WTC11 (cell line): ENCODE data around the gene DYSF. TPM values are rescaled to one million over a fixed set of nuclear protein-coding genes. Genes with fewer than 3 reads are reported as not detected.

Experiments
- ATAC-seq: fragments of 200-7000 bp; cut with Tn5 transposase; 2 replicates; pipeline ENCODE4 v1.10.0; 2021; ENCODE audit warnings: mild to moderate bottlenecking, moderate library complexity
- CTCF ChIA-PET: fragments of 300-600 bp; sonication (Branson Sonifier 250); formaldehyde crosslinking; loops from one replicate; lab custom pipeline; 2021; ENCODE audit warnings: antibody characterized with exemption; lab: Charles Lee
- POLR2A ChIA-PET: fragments of 350-600 bp; sonication (Branson Sonifier 250); formaldehyde crosslinking; loops from one replicate; lab custom pipeline; 2021; ENCODE audit warnings: antibody characterized with exemption; lab: Charles Lee
- DNase-seq: peaks from one replicate; pipeline ENCODE4 v3.0.0; 2021; ENCODE audit warnings: low spot score
- H3K27ac Mint-ChIP-seq: 2 replicates; pipeline ENCODE4 v1.8.0; 2021; ENCODE audit warnings: mixed read lengths
- H3K27me3 Mint-ChIP-seq: 2 replicates; pipeline ENCODE4 v1.8.0; 2021; ENCODE audit warnings: low read depth, mild to moderate bottlenecking, moderate library complexity, mixed read lengths
- H3K36me3 Mint-ChIP-seq: 2 replicates; pipeline ENCODE4 v1.8.0; 2021; ENCODE audit warnings: mixed read lengths
- H3K4me1 Mint-ChIP-seq: 2 replicates; pipeline ENCODE4 v1.8.0; 2022; ENCODE audit warnings: mixed read lengths
- H3K4me3 Mint-ChIP-seq: 2 replicates; pipeline ENCODE4 v1.8.0; 2021; ENCODE audit warnings: mild to moderate bottlenecking, moderate library complexity, mixed read lengths
- H3K9me3 Mint-ChIP-seq: 2 replicates; pipeline ENCODE4 v1.8.0; 2021; ENCODE audit warnings: mixed read lengths
- ARID4B ChIP-seq: sonication (generic); formaldehyde crosslinking; IDR thresholded peaks from 2 replicates; pipeline ENCODE4 v1.8.0; 2023; ENCODE audit warnings: missing genetic modification reagents, mild to moderate bottlenecking, borderline replicate concordance
- FOXJ3 ChIP-seq: sonication (generic); formaldehyde crosslinking; IDR thresholded peaks from 2 replicates; pipeline ENCODE4 v1.9.0; 2021; ENCODE audit warnings: missing genetic modification reagents, mild to moderate bottlenecking, borderline replicate concordance
- FOXK1 ChIP-seq: sonication (generic); formaldehyde crosslinking; IDR thresholded peaks from 2 replicates; pipeline ENCODE4 v1.8.0; 2022; ENCODE audit warnings: mild to moderate bottlenecking, moderate library complexity, missing genetic modification reagents
- FOXP1 ChIP-seq: sonication (generic); formaldehyde crosslinking; IDR thresholded peaks from 2 replicates; pipeline ENCODE4 v1.8.0; 2022; ENCODE audit warnings: missing genetic modification reagents, mild to moderate bottlenecking, moderate library complexity, borderline replicate concordance
- JUN ChIP-seq: sonication (generic); formaldehyde crosslinking; IDR thresholded peaks from 2 replicates; pipeline ENCODE4 v1.8.0; 2023; ENCODE audit warnings: mild to moderate bottlenecking, missing genetic modification reagents
- NFATC4 ChIP-seq: fragments of 250-450 bp; sonication (Bioruptor Pico); IDR thresholded peaks from 2 replicates; pipeline ENCODE4 v1.9.0; 2021; ENCODE audit warnings: mild to moderate bottlenecking
- NFE2L1 ChIP-seq: sonication (generic); formaldehyde crosslinking; IDR thresholded peaks from 2 replicates; pipeline ENCODE4 v1.8.1; 2023; ENCODE audit warnings: missing genetic modification reagents
- PREB ChIP-seq: sonication (generic); formaldehyde crosslinking; IDR thresholded peaks from 2 replicates; pipeline ENCODE4 v1.8.1; 2022; ENCODE audit warnings: mild to moderate bottlenecking, missing genetic modification reagents, moderate library complexity, borderline replicate concordance
- STAT6 ChIP-seq: sonication (generic); formaldehyde crosslinking; conservative IDR thresholded peaks from 2 replicates; pipeline ENCODE4 v1.8.1; 2023; ENCODE audit warnings: mild to moderate bottlenecking, low read depth, missing genetic modification reagents, moderate library complexity
- TEAD1 ChIP-seq: sonication (generic); formaldehyde crosslinking; IDR thresholded peaks from 2 replicates; pipeline ENCODE4 v1.8.0; 2022; ENCODE audit warnings: mild to moderate bottlenecking, missing genetic modification reagents
- ZMAT4 ChIP-seq: fragments of 250-450 bp; sonication (Bioruptor Pico); IDR thresholded peaks from 2 replicates; pipeline ENCODE4 v1.9.0; 2021; ENCODE audit warnings: mild to moderate bottlenecking
- ZNF121 ChIP-seq: sonication (generic); formaldehyde crosslinking; IDR thresholded peaks from 2 replicates; pipeline ENCODE4 v1.8.0; 2023; ENCODE audit warnings: missing genetic modification reagents
- ZNF425 ChIP-seq: fragments of 250-450 bp; sonication (Bioruptor Pico); conservative IDR thresholded peaks from 2 replicates; pipeline ENCODE4 v1.9.0; 2021; ENCODE audit warnings: mild to moderate bottlenecking
- total RNA-seq: library from RNA; stranded (reverse); gene quantifications from 3 replicates; pipeline ENCODE4 v1.2.3, GENCODE V29; 2021
- TF ChIP-seq, protein P1 (sequence below): sonication (generic); formaldehyde crosslinking; IDR thresholded peaks from 2 replicates; pipeline ENCODE4 v1.8.0; 2023; ENCODE audit warnings: mild to moderate bottlenecking, missing genetic modification reagents
- TF ChIP-seq, protein P2 (sequence below): fragments of 250-450 bp; sonication (Bioruptor Pico); IDR thresholded peaks from 2 replicates; pipeline ENCODE4 v1.9.0; 2021; ENCODE audit warnings: mild to moderate bottlenecking, borderline replicate concordance

Gene DYSF
- total RNA-seq, 1 experiment from 2014 or later, result 14.8 TPM

GRCh38 chr2:71419976-71420375, 33.4 kb upstream of the DYSF start (continued):
- TF ChIP-seq PREB, result no peak
- no peak for TF ChIP-seq ZNF425
- no peak for TF ChIP-seq ARID4B
- TF ChIP-seq STAT6 (CRISPR knock-in tag), result no peak
- TF ChIP-seq NFE2L1 (CRISPR knock-in tag), result no peak

- H3K27me3 Mint-ChIP-seq, result no peaks in the 10 kb centered on the region
- CTCF ChIA-PET, result interaction anchor here (0.5 to 1.3 kb wide), 2 partner anchors 108 to 478 kb away, joined by 3 read pairs; no protein-coding TSS in a partner anchor
- peak overlapping the region; percentile 10 for H3K27ac Mint-ChIP-seq
- H3K9me3 Mint-ChIP-seq, result no peaks in the 10 kb centered on the region
- no peak overlapping the region for H3K4me3 Mint-ChIP-seq
- peaks cover 8% of the 10 kb centered on the region for H3K4me1 Mint-ChIP-seq
- DNase-seq (no peak), ATAC-seq (no peak)
- H3K36me3 Mint-ChIP-seq, result peaks cover 46% of the 10 kb centered on the region
- POLR2A ChIA-PET, result no interaction called here
- no peak for TF ChIP-seq STAT6 (CRISPR knock-in tag)
- TF ChIP-seq, protein P1, sequence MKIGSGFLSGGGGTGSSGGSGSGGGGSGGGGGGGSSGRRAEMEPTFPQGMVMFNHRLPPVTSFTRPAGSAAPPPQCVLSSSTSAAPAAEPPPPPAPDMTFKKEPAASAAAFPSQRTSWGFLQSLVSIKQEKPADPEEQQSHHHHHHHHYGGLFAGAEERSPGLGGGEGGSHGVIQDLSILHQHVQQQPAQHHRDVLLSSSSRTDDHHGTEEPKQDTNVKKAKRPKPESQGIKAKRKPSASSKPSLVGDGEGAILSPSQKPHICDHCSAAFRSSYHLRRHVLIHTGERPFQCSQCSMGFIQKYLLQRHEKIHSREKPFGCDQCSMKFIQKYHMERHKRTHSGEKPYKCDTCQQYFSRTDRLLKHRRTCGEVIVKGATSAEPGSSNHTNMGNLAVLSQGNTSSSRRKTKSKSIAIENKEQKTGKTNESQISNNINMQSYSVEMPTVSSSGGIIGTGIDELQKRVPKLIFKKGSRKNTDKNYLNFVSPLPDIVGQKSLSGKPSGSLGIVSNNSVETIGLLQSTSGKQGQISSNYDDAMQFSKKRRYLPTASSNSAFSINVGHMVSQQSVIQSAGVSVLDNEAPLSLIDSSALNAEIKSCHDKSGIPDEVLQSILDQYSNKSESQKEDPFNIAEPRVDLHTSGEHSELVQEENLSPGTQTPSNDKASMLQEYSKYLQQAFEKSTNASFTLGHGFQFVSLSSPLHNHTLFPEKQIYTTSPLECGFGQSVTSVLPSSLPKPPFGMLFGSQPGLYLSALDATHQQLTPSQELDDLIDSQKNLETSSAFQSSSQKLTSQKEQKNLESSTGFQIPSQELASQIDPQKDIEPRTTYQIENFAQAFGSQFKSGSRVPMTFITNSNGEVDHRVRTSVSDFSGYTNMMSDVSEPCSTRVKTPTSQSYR (CRISPR knock-in tag), result no peak
- TF ChIP-seq, protein P2, sequence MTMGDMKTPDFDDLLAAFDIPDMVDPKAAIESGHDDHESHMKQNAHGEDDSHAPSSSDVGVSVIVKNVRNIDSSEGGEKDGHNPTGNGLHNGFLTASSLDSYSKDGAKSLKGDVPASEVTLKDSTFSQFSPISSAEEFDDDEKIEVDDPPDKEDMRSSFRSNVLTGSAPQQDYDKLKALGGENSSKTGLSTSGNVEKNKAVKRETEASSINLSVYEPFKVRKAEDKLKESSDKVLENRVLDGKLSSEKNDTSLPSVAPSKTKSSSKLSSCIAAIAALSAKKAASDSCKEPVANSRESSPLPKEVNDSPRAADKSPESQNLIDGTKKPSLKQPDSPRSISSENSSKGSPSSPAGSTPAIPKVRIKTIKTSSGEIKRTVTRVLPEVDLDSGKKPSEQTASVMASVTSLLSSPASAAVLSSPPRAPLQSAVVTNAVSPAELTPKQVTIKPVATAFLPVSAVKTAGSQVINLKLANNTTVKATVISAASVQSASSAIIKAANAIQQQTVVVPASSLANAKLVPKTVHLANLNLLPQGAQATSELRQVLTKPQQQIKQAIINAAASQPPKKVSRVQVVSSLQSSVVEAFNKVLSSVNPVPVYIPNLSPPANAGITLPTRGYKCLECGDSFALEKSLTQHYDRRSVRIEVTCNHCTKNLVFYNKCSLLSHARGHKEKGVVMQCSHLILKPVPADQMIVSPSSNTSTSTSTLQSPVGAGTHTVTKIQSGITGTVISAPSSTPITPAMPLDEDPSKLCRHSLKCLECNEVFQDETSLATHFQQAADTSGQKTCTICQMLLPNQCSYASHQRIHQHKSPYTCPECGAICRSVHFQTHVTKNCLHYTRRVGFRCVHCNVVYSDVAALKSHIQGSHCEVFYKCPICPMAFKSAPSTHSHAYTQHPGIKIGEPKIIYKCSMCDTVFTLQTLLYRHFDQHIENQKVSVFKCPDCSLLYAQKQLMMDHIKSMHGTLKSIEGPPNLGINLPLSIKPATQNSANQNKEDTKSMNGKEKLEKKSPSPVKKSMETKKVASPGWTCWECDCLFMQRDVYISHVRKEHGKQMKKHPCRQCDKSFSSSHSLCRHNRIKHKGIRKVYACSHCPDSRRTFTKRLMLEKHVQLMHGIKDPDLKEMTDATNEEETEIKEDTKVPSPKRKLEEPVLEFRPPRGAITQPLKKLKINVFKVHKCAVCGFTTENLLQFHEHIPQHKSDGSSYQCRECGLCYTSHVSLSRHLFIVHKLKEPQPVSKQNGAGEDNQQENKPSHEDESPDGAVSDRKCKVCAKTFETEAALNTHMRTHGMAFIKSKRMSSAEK (CRISPR knock-in tag), result no peak
- TF ChIP-seq TEAD1 (CRISPR knock-in tag), result no peak
- no peak for TF ChIP-seq FOXJ3 (CRISPR knock-in tag)
- no peak for TF ChIP-seq FOXK1
- no peak for TF ChIP-seq JUN (CRISPR knock-in tag)
- no peak for TF ChIP-seq FOXP1 (CRISPR knock-in tag)
- no peak for TF ChIP-seq ZNF121 (CRISPR knock-in tag)
- TF ChIP-seq ZMAT4 (CRISPR knock-in tag), result no peak
- no peak for TF ChIP-seq NFATC4 (CRISPR knock-in tag)
These were observed 30.6 kb upstream of the DYSF start for GRCh38 chr2:71422786-71423185.
